GM21360 (cell line): ENCODE data around the gene PPARD.

Experiments used
- ATAC-seq: cut with Tn5 transposase; IDR thresholded peaks from one replicate; pipeline ENCODE4 v1.9.1; 2021; ENCODE audit warnings: mild to moderate bottlenecking, moderate library complexity; ENCODE audit not compliant: unreplicated experiment

PPARD gene

DNA sequence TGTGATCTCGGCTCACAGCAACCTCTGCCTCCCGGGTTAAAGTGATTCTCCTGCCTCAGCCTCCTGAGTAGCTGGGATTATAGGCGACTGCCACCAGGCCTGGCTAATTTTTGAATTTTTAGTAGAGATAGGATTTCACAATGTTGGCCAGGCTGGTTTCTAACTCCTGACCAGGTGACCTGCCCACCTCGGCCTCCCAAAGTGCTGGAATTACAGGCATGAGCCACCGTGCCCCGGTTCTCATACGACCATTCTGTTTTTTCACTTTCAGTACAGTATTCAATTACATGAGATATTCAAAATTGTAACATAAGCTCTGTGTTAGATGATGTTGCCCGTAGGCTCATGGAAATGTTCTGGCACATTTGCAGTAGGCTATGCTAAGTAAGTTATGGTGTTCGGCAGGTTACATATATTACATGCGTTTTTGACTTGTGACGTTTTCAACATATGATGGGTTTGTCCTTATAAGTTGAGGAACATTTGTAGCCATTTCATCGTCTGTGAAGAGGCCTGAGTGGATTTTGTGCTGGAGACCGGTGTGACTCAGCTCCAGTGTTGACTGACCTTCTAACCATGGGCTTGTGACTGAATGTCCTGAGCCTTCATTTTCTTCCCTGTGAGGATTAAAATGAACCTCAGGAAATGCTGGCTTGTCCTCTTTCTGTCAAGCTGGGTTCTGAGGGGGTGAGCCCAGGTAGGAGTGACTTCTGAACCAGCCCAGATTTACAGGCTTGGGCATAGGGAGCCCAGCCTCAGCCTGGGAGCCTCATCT is 12.2 kb downstream of the PPARD start:
- ATAC-seq = no peak

DNA sequence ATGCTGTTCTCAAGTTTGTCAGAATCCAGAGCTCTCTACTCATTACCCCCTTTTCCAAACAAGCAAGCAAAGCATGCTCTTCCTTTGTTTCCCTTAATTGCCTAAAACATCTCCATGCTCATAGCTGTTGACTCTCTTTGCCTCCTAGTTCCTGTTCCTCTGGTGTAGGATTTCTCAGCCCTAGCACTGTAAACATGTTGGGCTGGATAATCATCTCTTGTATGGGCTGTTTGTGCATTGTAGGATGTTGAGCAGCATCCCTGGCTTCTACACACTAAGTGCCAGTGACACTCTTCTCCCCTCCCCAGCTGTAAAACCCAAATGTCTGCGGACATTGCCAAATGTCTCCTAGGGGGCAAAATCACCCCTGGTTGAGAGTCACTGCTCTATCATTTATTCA is 14.0 kb downstream of the PPARD start:
- ATAC-seq = no peak

DNA sequence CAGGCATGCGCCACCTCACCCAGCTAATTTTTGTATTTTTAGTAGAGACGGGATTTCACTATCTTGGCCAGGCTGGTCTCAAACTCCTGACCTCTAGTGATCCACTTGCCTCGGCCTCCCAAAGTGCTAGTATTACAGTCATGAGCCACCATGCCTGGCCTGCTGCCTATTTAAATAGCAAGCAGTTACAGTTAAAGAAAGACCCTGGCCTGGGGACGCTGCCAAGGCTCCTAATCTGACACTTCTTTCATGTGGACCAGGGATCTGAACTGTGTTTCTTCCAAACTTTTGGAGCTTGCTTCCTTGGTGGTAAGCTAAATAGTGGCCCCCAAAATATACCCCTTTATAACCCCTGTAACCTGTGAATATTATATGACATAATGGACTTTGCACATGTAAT is 15.3 kb downstream of the PPARD start:
- no peak for ATAC-seq

DNA sequence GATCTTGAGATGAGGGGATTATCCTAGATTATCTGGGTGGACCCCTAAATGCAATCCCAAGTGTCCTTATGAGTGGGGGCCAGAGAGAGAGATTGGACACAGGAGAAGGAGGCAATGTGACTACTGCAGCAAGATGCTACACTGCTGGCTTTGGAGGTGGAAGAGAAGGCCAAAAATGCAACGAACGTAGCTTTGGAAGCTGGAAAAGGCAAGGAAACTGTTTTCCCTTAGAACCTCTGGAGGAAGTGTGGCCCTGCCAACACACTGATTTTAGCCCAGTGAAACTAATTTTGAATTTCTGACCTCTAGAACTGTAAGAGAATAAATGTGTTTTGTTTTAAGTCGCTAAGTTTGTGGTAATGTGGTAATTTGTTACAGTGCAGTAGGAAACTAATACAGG is 15.7 kb downstream of the PPARD start:
- ATAC-seq = no peak

DNA sequence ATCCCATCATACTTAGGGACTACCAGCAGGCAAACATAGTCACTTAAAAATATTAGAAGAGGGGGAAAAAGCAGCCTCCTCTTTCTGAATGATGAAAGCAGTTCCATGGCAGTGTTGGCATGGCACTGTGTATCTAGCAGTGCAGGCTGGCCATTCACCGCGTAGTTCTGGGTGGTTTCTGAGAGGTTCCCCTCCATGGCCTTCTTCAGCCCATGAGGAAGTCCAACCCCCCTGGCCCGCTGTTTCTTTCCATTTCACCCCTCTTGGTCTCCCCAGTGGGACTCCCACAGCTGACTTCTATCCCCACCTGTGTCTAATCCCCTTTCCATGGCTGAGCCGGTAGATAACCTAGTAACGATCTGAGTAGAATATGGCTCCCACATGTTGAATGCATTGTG is 17.0 kb downstream of the PPARD start:
- ATAC-seq = no peak

DNA sequence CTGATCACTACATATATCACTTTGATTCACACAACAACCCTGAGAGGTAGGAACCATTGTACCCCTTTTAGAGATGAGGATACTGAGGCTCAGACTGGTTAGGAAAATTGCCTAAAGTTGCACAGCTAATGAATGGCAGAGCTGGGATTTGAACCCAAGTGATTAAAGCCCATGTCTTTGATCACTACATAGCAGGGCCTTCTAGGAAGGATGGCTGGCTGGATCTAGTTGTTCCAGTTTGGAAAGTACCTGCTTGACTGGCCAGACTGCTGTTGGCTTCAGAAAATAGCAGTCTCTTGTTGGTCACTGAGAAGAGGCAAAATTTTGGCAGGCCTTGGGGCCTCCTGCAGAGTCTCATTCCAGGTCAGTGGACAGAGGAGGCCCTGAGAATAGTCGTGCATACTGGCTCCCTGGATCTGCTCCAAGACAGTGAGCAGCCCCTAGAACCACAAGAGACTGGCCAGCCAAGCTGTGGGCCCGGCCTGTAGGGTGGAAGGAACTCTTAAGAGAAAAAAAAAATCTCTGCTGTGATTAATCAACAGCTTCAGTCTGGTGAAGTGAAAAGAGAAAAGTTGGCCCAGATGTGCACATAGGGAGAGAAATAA is 17.5 kb downstream of the PPARD start:
- ATAC-seq = no peak

DNA sequence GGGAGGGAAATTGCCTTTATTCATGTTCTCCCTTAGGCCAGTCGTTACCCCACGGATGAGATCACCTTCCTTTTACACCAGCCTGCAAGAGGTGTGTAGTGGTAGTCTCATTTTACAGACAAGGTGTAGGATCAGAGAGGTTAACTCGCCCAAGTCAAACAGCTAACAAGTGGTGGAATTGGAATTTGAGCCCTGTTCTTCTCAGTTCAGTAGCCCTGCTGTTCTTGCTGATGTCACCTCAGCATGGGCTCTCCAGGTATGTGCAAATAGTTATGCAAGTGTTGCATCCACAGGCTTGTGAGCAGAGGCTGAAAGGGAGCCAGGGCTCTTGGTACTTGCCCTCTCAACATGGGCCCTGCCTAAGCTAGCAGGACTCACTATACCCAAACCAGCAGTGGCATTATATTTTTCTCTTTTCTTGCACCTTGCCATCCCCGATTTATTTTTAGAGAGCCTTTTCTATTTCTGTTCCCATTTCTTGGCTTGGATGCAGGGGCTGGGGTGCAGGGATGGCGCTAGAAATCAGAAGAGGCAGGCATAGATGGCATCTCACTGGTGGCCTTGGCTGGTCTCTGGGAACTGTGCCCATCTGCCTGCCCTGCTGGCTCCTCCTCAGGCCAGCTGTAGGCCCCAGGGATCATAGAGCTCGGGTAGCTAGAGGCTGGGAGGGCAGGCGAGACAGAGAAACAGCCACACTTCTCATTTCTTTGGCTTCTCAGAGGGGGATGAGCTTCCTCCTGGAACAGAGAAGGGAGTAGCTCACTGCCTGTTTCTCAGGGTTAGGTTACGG is 18.2 kb downstream of the PPARD start:
- no peak for ATAC-seq

DNA sequence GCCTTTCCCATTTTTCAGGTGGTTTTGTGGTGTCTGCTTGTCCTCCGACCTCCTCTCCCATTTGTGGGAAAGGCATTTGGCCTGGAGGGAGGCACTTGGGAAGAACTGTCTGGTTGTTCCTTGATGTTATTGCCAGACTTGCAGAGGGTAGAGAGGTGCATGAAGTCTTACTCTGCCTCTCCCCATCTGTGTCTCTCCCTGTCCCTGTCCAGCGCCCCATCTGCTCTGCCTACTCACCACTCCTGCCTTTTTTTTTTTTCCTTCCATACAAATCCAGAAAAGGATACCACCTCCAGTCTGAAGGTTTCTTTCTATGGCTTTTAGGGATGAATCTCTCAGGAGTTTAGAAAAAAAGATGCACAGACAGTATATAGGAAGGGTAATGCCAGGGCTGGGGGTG is 19.8 kb downstream of the PPARD start:
- no peak for ATAC-seq

DNA sequence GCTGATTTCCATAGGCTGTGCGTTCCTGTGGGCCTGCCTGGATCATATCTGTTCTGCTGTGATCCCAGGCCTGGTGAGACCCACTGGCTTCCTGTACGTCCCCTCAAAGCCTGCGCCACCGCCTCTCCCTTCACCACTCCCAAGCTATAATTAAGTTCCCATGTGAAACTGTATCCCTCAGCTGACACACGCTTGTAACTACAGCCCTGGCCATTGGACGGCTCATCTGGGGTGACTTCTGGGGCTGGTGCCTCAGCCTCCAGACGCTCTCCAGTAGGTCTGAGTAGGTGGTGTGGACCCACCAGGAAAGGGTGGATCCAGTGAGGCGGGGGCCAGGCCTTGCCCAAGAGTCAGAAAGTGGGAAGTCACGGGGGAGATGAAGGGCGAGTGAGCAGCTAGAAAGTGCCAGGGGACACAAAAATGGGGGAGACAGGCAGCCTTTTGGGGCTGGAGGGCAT is 21.0 kb downstream of the PPARD start:
- no peak for ATAC-seq

DNA sequence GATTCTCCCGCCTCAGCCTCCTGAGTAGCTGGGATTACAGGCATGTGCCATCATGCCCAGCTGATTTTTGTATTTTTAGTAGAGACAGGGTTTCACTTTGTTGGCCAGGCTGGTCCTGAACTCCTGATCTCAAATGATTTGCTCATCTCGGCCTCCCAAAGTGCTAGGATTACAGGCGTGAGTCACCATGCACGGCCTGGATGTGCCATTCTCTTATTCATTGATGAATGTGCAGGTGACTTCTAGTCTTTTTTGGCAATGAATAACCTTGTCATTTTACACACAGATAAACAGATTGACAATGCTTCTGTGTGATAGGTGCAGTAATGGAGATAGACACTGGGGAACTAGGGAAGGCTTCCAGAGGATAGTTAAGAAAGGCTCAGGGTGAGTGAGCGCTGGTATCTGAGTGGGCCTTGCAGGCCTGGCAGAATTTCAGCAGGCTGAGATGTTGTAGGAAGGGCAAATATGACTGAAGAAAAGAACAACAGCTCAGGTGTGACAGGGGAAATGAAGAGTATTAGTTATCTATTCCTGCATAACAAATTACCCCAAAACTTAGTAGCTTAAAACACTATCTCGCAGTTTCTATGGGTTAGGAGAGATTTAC is 23.3 kb downstream of the PPARD start:
- no peak for ATAC-seq

DNA sequence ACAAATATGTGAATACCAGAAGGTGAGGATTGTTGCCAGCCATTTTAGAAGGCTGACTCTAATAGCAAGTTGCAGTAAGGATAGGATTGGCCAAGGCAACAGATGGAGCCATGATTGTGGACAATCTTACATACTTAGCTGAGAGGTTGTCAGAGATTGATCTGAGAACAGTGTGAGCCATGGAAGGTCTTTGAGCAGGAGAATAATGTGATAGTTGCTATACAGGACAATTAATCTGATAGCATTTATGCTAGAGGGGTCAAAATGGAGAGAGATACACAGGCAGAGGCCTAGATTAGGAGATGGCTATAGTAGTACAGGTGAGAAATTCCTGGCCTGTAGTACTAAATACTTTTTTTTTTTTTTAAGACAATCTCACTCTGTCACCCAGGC is 23.8 kb downstream of the PPARD start:
- no peak for ATAC-seq

DNA sequence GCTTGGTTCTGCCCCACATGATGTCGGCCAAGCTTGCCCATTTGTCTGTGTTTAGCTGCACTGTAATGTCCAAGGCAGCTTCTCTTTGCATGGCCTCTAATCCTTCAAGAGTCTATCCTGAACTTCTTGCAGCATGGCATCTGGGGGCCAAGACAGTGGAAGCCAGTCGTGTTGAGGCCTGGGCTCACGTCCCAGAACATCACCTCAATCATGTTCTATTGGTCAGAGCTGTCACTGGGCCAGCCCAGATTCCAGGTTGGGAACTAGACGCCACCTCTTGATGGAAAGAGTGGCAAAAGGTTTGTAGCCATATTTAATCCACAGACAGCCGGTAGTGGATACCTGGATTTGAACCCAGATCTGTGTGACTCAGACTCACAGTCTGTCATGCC is 25.3 kb downstream of the PPARD start:
- ATAC-seq = no peak

DNA sequence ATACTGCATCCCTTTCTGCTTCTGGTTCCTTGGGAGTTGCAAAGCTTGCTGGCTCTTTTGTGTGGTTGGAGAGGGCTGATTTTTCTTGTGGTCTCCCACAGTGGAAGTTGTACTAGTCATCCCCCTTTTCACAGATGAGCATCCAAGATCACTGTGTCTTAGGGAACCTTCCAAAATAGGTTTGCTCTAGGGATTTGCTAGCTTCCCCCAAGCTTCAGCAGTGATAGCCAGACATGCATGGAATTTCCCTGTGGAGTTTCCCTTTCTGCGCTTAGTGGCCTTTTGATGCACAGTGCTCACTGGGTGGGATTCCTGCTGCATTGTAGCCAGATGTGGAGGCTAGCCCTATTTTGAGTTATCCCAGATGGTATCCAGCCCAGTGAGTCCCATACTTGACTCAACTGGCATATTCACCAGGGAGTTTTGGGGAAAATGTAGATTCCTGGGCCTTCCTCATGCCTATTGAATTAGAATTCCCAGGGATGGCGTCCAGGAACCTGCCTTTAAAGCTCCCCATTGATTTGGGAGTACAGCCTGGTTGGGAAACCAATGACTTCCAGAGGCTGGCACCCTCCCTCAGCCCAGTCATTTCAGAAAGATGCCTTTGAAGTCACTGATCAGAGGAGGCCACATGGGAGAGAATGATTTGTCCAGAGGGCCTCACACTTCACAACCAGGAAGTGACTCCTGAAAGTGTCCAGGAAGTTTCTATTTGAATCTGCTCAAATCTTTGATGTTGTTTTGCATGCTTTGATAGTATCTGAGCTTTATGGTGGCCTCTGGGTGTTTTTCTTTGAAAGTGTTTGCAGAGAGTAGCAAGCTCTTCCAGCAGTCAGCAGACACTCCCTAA is 25.9 kb downstream of the PPARD start:
- ATAC-seq = no peak

DNA sequence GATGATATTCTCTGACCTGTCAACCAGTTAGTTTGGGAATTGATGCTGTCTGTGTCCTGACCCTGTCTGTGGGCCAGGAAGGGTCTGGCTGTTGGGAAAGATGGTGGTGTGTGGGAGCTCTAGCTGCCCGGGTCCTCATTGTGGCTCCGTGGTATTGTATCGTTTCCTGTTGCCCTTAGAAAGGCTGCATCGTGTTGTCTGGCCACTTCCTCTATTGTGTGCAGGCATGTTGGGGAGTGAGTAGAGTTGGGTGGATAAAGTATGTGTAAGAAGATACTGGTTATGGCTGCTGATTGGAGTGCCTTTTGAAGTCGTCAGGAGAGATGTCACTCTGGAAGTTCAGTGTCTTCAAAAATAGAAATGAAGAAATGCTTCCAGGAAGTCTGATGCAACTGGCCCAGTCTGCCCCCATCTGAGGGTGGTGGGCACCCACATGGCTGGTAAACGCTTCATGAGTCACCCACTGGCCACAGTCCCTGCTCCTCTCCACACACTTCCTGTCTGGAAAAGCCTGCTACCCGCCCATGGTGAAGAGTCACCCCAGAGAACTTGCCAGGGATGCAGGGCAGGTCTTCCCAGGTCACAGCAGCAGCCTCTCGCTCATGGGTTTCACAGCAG is 27.9 kb downstream of the PPARD start:
- ATAC-seq = no peak

DNA sequence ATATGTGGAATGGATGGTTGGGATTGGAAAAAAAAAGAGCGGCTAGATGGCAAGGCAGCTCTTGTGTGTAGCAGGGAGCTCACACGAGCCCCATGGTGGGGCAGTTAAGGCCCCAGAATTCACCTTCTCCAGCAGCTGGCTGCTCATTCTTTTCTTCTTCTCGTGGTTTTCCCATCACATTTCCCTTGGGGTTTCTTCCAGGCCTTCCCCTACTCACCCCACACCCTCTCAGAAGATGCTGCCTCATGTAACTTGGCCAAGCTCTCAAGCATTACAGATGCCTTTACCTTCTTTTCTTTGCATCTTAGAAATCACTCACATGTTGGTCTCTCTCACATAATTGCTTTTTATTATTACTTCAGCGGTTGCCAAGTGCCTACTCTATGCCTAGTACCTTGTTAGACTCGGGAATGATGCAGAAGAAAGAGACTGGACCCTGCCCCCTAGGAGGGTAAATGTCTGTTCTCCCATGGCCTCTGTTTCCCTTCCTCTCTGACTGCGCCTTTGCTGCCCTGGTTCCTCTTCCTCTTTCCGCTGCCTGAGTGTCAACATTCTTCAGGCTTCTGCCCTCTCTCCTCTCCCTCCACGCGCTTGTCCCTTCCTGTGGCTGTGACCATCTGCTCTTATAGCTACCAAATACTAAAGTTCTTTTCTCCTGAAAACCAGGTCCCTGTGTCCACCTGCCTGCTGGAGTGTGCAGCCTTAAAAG is 28.6 kb downstream of the PPARD start:
- no peak for ATAC-seq

DNA sequence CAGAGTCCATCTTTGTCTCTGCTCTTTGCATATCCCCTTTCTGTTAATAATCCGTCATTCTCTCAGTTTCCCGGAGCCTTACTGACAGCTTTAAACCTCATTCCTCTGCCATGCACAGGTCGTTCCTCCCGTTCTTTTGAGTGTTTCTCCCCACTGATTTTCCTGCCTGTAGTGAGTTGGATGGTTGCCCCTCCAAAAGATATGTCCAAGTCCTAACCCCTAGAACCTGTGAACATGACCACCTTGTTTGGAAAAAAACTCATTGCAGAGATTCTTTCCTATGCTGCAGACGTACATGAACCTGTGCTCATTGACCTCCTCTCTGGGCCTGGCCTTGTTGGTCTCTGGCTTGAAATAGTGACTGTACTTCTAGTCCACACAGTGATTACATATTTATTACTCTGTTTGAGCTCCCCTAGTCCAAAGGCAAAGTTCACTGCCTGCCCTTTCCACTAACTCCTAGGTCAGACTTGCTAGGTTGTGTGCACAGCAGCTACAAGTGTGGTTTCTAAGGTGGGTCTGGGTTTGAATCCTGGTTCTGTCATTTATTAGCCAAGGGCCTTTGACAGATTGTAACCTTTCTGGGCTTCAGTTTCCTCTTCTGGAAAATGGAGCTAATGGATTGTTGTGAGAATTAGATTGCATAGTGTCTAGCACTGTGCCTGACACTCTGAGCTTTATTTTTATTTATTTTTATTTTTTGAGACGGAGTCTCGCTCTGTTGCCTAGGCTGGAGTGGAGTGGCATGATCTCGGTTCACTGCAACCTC is 29.3 kb downstream of the PPARD start:
- no peak for ATAC-seq

DNA sequence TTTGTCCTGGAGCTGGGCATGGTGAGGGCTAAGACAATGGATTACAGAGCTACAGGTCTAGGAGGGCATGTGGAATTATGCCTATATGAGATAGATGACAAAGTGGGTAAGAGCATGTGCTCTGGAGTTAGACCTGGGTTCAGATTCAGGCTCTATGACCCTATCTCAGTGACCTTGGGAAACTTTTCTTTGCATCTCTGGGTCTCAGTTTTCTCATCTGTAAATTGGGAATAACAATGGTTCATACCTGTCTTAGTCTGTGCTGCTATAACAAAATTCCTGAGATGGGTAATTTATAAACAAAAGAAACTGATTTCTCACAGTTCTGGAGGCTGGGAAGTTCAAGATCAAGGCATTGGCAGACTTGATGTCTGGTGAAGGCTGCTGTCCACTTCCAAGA is 30.3 kb downstream of the PPARD start:
- no peak for ATAC-seq

DNA sequence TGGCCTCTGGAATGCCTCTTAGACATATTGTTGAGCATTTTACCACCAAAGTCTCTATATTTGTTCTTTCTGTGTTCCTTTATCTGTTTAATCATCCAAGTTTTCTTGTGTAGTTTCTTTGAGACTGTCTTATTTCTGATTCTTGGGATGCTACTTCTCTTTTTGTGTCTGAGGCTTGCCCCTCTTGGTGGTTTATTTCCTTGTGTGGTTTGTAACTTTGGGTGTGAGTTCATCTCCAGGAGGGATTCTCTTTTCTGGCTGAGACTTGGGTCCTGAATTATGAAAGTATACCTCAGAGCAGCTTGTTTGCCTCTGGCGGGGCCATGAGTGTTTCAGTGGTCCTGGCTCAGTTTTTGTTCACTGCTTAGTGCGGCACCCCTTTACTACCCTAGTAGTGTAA is 33.9 kb downstream of the PPARD start:
- no peak for ATAC-seq

DNA sequence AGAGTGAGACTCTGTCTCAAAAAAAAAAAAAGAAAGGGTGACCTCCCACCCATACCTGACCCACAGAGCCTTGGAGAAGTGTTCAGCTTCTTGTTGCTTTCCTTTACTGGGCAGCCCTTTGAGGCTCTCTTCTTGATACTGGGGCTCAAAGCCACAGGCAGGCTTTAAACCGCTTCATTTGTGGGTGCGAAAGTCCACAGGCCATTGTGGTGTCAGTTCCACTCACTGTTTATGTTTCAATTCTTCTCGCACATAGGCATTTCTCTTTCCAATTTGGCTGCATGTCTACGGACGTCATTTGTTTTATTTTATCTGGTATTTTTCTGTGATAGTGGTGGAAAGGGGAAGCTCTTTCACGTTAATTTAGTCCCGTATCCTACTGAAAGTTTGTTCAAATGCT is 34.6 kb downstream of the PPARD start:
- no peak for ATAC-seq
